Astrocyte of the spinal cord (primary cell): ENCODE measurements around the gene RTL9.

ENCODE experiments used
- DNase-seq: peaks from one replicate; pipeline ENCODE4 v3.0.0; 2011; ENCODE audit warnings: low read depth, low spot score
- H3K4me3 ChIP-seq: 2 replicates; pipeline ENCODE4 v1.5.1; 2011; ENCODE audit warnings: low read depth, mild to moderate bottlenecking, low read length, moderate library complexity
- in situ Hi-C: cut with HindIII; loops from 2 replicates; pipeline ENCODE4 v1.10.0; 2017; ENCODE audit warnings: low sequenced_read_pairs
- TF ChIP-seq, protein P1 (sequence below): IDR thresholded peaks from 2 replicates; pipeline ENCODE4 v1.5.1; 2012; ENCODE audit warnings: low read depth, mild to moderate bottlenecking, low read length, inconsistent platforms

RTL9 gene

GRCh38 chrX:110396735-110397134 is 38.1 kb downstream of the RTL9 start:
- DNase-seq: no peak
- in situ Hi-C loops: no loop called here
- H3K4me3 ChIP-seq: no peak overlapping the region
- TF ChIP-seq, protein P1, sequence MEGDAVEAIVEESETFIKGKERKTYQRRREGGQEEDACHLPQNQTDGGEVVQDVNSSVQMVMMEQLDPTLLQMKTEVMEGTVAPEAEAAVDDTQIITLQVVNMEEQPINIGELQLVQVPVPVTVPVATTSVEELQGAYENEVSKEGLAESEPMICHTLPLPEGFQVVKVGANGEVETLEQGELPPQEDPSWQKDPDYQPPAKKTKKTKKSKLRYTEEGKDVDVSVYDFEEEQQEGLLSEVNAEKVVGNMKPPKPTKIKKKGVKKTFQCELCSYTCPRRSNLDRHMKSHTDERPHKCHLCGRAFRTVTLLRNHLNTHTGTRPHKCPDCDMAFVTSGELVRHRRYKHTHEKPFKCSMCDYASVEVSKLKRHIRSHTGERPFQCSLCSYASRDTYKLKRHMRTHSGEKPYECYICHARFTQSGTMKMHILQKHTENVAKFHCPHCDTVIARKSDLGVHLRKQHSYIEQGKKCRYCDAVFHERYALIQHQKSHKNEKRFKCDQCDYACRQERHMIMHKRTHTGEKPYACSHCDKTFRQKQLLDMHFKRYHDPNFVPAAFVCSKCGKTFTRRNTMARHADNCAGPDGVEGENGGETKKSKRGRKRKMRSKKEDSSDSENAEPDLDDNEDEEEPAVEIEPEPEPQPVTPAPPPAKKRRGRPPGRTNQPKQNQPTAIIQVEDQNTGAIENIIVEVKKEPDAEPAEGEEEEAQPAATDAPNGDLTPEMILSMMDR: no peak

DNA sequence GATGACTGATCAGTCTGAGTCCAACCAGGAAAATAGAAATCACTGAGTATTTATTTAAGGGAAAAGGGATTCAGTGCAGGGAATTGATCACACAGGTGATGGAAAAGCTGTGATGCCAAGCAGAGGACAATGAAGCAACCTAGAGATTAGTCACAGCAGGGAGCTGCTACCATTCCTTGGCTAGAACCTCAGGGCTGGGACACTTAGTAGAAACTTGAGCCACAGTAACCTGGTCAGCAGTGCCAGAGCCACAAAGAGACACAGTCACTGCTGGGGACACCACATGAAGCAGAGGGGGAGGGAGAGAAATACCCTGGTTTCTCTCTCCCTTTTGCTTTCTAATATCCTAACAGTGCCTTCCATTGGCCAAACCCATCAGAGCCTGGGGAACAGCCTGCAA is 38.7 kb downstream of the RTL9 start:
- TF ChIP-seq, protein P1: no peak
- no peak overlapping the region for H3K4me3 ChIP-seq
- DNase-seq: no peak
- in situ Hi-C loops: no loop called here

- no peak for DNase-seq
- TF ChIP-seq, protein P1: no peak
- in situ Hi-C loops: no loop called here
- H3K4me3 ChIP-seq: no peak overlapping the region
Measured at GRCh38 chrX:110397904-110398303, 39.3 kb downstream of the RTL9 start.

DNA sequence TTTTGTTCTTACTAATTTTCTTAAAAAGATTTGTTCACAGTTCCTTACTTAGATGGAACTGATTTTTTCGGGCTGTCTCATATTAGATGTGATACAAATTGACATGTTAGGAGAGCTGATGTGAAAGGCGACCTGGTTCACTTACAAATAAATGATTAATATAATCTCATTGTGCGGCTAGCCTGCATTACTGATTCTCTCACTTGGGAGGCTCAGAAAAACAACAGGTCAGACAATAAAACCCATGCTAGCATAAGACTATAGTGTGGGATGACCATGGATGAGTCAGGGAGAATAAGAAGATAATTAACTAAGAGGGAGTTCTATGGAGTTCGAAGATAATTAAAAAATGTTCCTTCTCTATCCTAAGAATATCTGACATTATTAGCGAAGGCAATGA is 40.8 kb downstream of the RTL9 start:
- in situ Hi-C loops: no loop called here
- no peak overlapping the region for H3K4me3 ChIP-seq
- DNase-seq: no peak
- TF ChIP-seq, protein P1: no peak

GRCh38 chrX:110399966-110400365 is 41.3 kb downstream of the RTL9 start:
- TF ChIP-seq, protein P1: no peak
- DNase-seq: no peak
- in situ Hi-C loops: no loop called here
- H3K4me3 ChIP-seq: no peak overlapping the region

GRCh38 chrX:110401135-110401534 is 42.5 kb downstream of the RTL9 start:
- DNase-seq: no peak
- TF ChIP-seq, protein P1: no peak
- in situ Hi-C loops: no loop called here
- H3K4me3 ChIP-seq: no peak overlapping the region
